HG02678 (cell line): Measurements from ENCODE around the gene RER1.

Experiments
- ATAC-seq: cut with Tn5 transposase; IDR thresholded peaks from one replicate; pipeline ENCODE4 v1.9.1; 2021; ENCODE audit warnings: mild to moderate bottlenecking, moderate library complexity; ENCODE audit not compliant: unreplicated experiment

Gene RER1

GRCh38 chr1:2391041-2391930 is at the start of gene RER1, which contains the start of gene MORN1:
Gene RER1 (plus strand): TSS chr1:2391841. CDS start chr1:2395791, 3,950 bp downstream.
Gene MORN1 (minus strand): TSS chr1:2391554. CDS start chr1:2391533, 21 bp downstream.
- peak; percentile 85 for ATAC-seq

DNA sequence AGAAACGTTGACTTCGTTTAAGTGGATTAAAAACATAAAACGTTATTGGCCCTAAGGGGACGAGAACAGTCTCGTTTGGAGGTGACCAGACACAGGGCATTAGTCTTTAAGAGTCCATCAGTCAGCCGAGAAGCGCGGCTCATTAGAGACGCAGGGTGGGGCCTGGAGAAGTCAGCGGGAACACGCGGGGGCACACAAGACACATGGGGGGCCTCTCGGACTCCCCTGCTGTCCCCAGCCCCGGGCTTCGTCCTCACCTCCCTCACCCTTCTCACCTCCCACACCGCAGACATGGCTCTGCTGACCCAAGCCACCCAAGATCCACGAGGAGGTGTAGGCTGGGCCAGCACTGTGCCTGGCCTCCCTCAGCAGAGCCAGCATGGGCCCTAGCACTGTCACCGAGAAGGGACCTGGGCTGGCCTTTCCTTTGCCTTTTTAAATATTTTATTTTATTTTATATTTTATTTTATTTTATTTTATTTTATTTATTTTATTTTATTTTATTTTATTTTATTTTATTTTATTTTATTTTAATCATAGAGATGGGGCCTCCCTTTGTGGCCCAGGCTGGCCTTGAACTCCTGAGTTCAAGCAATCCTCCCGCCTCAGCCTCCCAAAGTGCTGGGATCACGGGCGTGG is 49.1 kb upstream of the RER1 start:
- ATAC-seq, result no peak

DNA sequence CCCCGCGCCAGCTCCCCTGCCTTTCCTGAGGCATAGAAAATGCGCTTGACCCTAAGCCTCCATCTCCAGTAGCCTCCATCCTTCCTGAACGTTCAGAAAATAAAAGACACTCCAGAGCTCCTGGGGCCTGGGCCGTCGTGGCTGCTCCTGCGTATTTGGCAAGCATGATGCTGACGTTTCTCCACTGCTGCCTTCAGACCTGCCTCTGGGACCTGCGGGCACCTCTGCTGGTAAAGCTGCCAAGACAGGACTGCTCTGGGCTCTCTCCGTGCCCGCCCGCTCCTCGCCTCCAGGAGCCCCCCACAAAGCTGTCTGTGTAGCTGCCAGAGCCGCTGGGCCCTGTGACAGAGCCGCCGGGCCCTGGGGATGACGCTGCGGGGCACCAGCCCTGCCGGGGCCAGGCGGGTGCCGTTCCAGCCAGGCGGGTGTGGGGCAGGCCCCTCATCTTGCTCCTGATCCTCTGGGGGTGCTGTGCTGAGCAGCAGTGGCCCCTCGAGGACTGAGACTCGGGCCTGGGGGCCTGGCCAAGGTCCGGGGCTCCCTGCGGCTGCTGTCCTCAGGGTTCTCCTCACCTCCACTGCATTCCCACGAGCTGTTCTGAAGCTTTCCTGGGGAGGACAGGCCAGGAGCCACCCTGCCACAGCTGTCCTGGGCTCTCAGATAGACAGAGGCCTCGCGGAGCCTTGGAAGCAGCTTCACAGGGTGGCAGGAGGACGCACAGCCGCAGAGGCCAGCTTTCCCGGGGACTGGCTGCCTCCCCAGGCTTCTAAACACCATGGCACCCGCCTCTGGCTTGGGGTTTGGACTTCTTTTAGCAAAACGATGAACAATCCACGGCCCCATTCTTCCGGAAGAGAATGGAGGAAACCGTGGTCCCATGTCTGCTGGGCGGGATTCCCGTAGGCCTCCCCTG is 48.4 kb upstream of the RER1 start:
- ATAC-seq, result no peak

- ATAC-seq, result no peak
These were observed 47.4 kb upstream of the RER1 start for GRCh38 chr1:2344121-2344681.

- ATAC-seq, result no peak
These were observed 46.8 kb upstream of the RER1 start for GRCh38 chr1:2344744-2345296.

DNA sequence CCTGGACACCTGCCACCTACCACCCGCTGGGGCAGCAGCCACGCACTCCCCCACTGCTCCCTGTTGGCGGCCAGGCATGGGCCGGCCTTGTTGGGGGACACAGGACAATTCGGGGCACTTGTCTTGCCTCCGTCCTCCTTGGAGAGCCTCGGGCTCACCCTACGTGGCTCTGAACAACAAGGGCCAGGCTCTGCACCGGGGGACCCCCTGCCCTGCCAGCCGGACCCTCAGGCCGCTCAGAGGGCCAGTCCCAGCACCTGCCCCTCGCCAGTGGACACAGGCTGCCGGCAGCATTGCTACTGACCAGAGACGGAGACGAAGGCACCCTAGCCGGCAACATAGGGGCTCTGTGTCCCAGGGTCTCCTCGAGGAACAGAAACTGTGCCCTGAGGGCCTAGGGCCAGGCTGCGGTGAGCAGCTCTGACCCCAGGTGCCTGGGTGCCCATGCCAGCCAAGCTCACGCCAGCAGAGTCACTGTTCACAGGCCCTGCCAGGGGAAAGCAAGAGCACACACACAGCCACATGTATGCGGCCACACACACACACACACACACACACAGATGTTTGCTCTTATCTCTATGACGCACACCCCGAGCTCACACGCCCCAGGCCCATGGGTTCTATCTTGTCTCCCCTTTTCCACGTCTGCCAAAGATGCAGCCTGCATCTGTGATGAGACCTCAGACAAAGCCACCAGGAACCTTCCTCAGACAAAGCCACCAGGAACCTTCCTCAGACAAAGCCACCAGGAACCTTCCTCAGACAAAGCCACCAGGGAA is 46.2 kb upstream of the RER1 start:
- no peak for ATAC-seq

DNA sequence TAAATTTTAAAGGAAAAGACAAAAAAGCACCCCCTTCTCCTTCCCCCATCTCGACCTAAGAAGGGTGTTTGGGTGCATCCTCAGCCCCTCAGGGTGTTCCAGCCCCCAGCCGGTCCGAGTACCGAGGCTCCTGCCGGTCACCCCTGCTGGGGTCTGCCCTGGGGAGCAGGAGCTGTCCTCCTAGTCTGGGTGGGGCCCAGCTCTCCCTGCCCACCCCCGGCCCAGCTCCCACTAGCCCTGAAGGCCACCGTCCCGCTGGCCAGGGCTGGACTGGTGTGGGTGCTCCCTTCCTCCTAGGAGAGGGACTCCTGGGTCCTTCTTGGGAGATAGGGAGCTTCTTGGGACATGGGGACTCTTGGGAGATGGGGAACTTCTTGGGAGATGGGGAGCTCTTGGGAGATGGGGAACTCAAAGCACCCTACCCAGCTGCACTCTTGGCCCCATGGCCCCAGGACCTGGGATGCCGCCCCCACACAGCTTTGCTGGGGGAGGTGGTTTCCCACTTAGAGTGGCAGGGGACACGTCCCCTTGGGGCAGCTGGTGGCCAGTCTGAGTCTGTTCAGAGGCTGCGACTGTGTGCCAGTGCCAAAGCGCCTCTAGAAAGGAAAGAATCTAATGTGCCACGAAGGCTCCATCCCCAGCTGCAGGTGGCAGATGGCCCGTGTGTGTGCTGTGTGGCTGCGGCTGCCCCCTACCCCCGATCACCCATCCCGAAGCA is 44.8 kb upstream of the RER1 start:
- no peak for ATAC-seq

DNA sequence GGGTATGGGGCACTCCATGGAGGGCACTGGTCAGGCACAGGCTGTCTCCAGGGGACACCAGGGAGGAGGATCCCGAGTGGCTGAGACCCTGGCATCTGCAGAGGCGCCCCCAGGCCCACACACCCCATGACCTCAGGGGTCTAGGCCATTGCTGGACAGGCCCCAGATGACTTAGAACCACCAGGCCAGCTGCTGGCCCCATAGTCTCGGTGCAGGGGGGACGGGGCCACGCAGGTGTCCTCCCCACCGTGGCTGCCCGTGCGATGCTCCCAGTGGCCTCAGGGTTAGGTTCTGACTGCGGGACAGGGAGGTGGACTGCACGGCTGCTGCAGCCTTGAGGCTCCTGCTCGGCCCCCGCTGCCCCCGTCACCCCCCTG is 44.2 kb upstream of the RER1 start:
- ATAC-seq, result no peak

DNA sequence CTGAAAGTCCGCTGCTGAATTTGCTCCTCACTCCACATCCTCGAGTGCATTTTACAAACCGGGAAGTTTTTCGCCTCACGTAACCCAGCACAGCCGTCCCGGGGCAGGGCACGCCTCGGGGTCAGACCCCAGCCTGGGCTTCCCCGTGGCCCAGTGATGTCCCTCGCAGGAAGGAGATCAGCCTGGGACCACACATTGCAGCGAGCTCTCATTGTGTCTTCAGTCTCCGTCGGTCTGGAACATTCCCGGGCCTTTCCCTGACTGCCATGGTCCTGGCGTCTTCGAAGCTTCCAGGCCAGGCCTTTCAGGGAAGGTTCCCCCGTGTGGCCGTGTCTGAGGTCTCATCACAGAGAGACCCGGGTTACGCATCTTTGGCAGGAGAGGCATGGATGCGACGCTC is 43.7 kb upstream of the RER1 start:
- no peak for ATAC-seq

- no peak for ATAC-seq
These were observed 43.0 kb upstream of the RER1 start for GRCh38 chr1:2348346-2349325.

GRCh38 chr1:2349806-2350205 is 41.8 kb upstream of the RER1 start:
- ATAC-seq, result no peak

- no peak for ATAC-seq
These were observed 41.1 kb upstream of the RER1 start for GRCh38 chr1:2350501-2350900.

DNA sequence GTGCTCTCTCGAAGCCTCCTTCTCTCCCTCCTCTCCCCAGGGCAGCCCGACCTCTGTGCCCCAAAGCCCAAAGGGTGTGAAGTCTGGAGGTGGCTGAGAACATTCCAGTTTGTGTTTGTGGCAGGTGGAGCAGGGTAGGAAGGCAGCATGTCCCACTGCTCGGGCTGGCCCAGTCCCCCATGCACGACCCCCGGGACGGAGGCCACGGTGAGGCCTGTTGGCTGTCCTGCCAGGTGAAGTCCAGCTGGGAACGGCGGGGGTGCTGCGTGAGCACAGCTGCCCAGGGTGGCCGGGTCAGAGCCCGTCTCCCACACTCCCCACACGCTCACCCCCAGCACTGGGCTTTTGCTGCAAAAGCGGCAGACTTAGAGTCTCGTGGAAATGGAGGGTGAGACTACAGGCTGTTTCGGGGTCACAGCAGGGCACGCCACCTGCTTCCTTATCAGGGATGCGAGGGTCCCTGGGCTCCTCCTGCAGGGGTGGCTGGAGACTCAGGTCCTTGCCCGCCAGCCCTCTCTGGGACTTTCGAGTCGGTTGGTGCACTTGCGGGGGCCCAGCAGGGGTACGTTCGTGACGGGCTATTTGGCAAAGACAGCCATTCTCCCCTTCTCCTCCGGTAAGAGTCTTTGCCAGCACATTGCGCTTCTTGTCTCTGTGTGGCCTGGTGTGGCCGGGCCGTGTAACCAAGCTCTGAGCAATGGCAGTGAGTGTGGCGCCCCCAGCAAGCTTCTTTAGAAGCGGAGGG is 40.6 kb upstream of the RER1 start:
- ATAC-seq, result no peak

- no peak for ATAC-seq
These were observed 39.9 kb upstream of the RER1 start for GRCh38 chr1:2351723-2352122.

DNA sequence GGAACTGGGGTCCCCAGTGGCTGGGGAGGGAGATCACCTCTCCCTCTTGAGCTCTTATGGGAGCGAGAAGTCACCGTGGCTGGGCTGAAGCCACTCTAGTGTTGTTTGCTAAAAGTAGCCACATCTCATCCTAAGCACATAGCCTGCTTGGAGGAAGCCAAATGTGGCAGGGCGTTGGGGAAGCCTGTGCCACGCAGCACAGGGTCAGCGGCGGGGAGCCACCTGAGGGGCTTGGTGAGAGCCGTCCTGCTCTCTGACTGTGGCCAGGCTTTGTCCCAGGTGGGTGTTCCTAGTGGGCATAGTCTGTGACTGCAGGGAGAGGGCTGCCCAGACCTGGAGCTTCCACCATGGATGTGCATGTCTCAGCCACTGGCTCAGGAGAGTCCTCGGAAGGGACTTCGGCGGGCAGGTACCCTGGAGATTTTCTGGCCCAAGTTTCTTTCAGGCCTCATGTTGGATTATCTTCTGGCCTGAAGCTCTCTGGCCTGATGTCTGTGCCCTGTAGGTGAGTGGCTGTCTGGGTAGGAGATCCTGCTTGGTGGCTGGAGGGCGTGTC is 39.2 kb upstream of the RER1 start:
- no peak for ATAC-seq

DNA sequence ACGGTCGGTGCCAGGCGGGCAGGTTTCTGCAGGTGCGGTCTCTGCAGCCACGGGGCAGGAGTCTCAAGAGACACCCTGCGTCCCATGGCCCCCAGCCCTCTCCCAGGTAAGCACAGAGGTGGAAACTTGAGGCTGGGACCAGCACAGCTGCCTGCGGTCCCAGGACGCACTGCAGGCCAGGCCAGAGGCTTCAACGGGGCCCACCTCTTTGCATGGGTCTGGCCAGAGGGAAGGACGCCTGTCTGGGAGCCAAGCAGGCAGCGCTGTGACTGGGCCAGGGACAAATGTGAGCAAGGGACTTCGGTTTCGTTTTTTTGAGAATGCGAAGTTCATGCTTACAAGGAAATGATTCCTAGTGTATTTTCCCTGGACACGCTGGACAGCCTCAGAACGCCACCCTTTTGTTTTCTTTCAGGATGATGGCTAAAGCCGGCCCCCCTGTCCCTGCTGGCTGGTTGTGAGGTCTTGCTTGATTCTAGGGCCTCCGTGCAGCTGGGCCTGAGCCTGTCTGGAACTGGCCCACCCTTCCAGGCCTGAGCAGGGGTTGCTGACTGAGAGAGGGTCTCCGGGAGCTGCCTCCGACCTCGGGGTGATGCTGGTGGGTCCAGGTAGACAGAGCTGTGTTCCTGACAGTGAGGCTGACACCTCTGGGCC is 38.6 kb upstream of the RER1 start:
- ATAC-seq, result no peak
